HepG2 (cell line): ENCODE results near the gene NEK5. TPM values are rescaled to one million over a fixed set of nuclear protein-coding genes. Genes with fewer than 3 reads are reported as not detected.

ENCODE experiments used
- AGO1 ChIP-seq: fragments of 200-400 bp; formaldehyde crosslinking; IDR thresholded peaks from 2 replicates; pipeline ENCODE4 v1.6.1; 2017; ENCODE audit warnings: mild to moderate bottlenecking, low read depth, low read length, moderate library complexity; ENCODE audit not compliant: poor library complexity, severe bottlenecking
- ATAD3A ChIP-seq: sonication (generic); formaldehyde crosslinking; IDR thresholded peaks from 2 replicates; pipeline ENCODE4 v1.4.0; 2020; ENCODE audit warnings: missing genetic modification reagents
- CENPX ChIP-seq: sonication (generic); formaldehyde crosslinking; IDR thresholded peaks from 2 replicates; pipeline ENCODE4 v1.9.0; 2021; ENCODE audit warnings: mild to moderate bottlenecking, missing genetic modification reagents, moderate library complexity
- FLYWCH1 ChIP-seq: sonication (generic); formaldehyde crosslinking; IDR thresholded peaks from 2 replicates; pipeline ENCODE4 v1.8.1; 2023; ENCODE audit warnings: mild to moderate bottlenecking, missing genetic modification reagents
- LRRFIP1 ChIP-seq: sonication (generic); formaldehyde crosslinking; conservative IDR thresholded peaks from 2 replicates; pipeline ENCODE4 v1.4.0; 2020; ENCODE audit warnings: missing genetic modification reagents
- MAFG ChIP-seq: sonication (generic); formaldehyde crosslinking; IDR thresholded peaks from 2 replicates; pipeline ENCODE4 v1.5.1; 2020; ENCODE audit warnings: mild to moderate bottlenecking, missing genetic modification reagents
- MYC ChIP-seq: sonication (generic); formaldehyde crosslinking; IDR thresholded peaks from 2 replicates; pipeline ENCODE4 v1.9.0; 2021; ENCODE audit warnings: missing genetic modification reagents, borderline replicate concordance
- PRDM10 ChIP-seq: sonication (generic); formaldehyde crosslinking; IDR thresholded peaks from 2 replicates; pipeline ENCODE4 v1.4.0; 2020; ENCODE audit warnings: low read depth, missing genetic modification reagents
- SMAD1 ChIP-seq: sonication (generic); formaldehyde crosslinking; IDR thresholded peaks from 2 replicates; pipeline ENCODE4 v1.4.0; 2020; ENCODE audit warnings: missing genetic modification reagents, low read depth, mild to moderate bottlenecking, borderline replicate concordance
- U2AF2 ChIP-seq: fragments of 200-400 bp; formaldehyde crosslinking; IDR thresholded peaks from 2 replicates; pipeline ENCODE4 v1.6.1; 2017; ENCODE audit warnings: low read depth, mild to moderate bottlenecking, low read length
- XRCC5 ChIP-seq: fragments of 200-400 bp; formaldehyde crosslinking; optimal IDR thresholded peaks from 2 replicates; pipeline ENCODE3; 2017; ENCODE audit warnings: mild to moderate bottlenecking, low read length
- ZBTB39 ChIP-seq: sonication (generic); formaldehyde crosslinking; IDR thresholded peaks from 2 replicates; pipeline ENCODE4 v1.5.0; 2020; ENCODE audit warnings: missing genetic modification reagents
- ZFP82 ChIP-seq: sonication (generic); formaldehyde crosslinking; IDR thresholded peaks from 2 replicates; pipeline ENCODE4 v1.5.1; 2020; ENCODE audit warnings: mild to moderate bottlenecking, missing genetic modification reagents, borderline replicate concordance
- ZNF292 ChIP-seq: sonication (generic); formaldehyde crosslinking; IDR thresholded peaks from 2 replicates; pipeline ENCODE4 v1.8.1; 2022; ENCODE audit warnings: mild to moderate bottlenecking, low read depth, missing genetic modification reagents, borderline replicate concordance
- ZNF574 ChIP-seq: sonication (generic); formaldehyde crosslinking; IDR thresholded peaks from 2 replicates; pipeline ENCODE4 v1.4.0; 2020; ENCODE audit warnings: missing genetic modification reagents
- ZNF720 ChIP-seq: sonication (generic); formaldehyde crosslinking; IDR thresholded peaks from 2 replicates; pipeline ENCODE4 v1.4.0; 2020; ENCODE audit warnings: missing genetic modification reagents
- polyA plus RNA-seq, 8 experiments: library from polyadenylated mRNA; depleted of rRNA in 3 of 8; stranded (reverse) in 7 of 8; unstranded in 1 of 8; fragments of >200 nt; fragmentation: Illumina TruSeq in 4 of 8; extraction: Trizol in 4 of 8; gene quantifications; 2 replicates each; pipeline versions ENCODE4 v1.2.1 to v1.2.3, GENCODE V29; 2011 to 2016; ENCODE audit warnings: low read depth in 4 of 8, missing spikeins in 1 of 8, mixed read lengths in 1 of 8; ENCODE audit not compliant: insufficient read depth in 1 of 8
- total RNA-seq, 5 experiments: library from RNA; depleted of rRNA; stranded (reverse); fragments of >200 nt; fragmentation: Illumina TruSeq; extraction: Trizol; gene quantifications; 2 replicates each; pipeline ENCODE4 v1.2.3, GENCODE V29; 2016; ENCODE audit warnings: low read depth in 1 of 5

NEK5 gene
- total and polyA plus RNA-seq, 2 of the 13 experiments (the other 11 are each of a cell fraction or from before 2014, with no cell fraction given) = 0.12 to 0.22 TPM

GRCh38 chr13:51997641-51998330, 131.1 kb downstream of the NEK5 start (continued):
- TF ChIP-seq LRRFIP1 (CRISPR knock-in tag) (no peak), SMAD1 (no peak), CENPX (CRISPR knock-in tag) (no peak), XRCC5 (no peak), MYC (CRISPR knock-in tag) (peak; percentile 89), U2AF2 (no peak), ZNF720 (CRISPR knock-in tag) (no peak), ZFP82 (CRISPR knock-in tag) (no peak), ZBTB39 (CRISPR knock-in tag) (no peak), ZNF292 (CRISPR knock-in tag) (peak; percentile 96), PRDM10 (no peak), AGO1 (no peak), ZNF574 (CRISPR knock-in tag) (peak; percentile 51; the same call in 1 of the 2 replicates), FLYWCH1 (CRISPR knock-in tag) (no peak), MAFG (CRISPR knock-in tag) (no peak), ATAD3A (CRISPR knock-in tag) (no peak)
